CD14-positive monocyte (primary cell): ENCODE data around the gene AKAP12. TPM values are rescaled to one million over a fixed set of nuclear protein-coding genes. Genes with fewer than 3 reads are reported as not detected.
"Not testable (repeated sequence)": the region's sequence is repeated elsewhere in the genome, so short reads cannot be mapped to it uniquely, and the experiment has no call there.

ENCODE experiments used
- DNase-seq, 3 donors: peaks; one replicate each; pipeline ENCODE4 v3.0.0-alpha.2; 2011 to 2022
- H2AFZ ChIP-seq: 2 replicates; pipeline ENCODE4 v1.6.0; 2012; ENCODE audit warnings: mild to moderate bottlenecking, low read depth, low read length, inconsistent platforms; ENCODE audit not compliant: insufficient read depth, poor library complexity, severe bottlenecking
- H3K27ac ChIP-seq, 2 donors: 1 replicate in 1 of 2; 2 replicates in 1 of 2; pipeline ENCODE4 v1.5.1; 2012 to 2013; ENCODE audit warnings: low read length in 2 of 2, control low read depth in 1 of 2, inconsistent platforms in 1 of 2, low read depth in 1 of 2, mild to moderate bottlenecking in 1 of 2
- H3K27me3 ChIP-seq, 2 donors: one replicate each; pipeline versions ENCODE4 v1.6.0 to v1.6.1; 2011 to 2013; ENCODE audit warnings: low read length in 2 of 2; ENCODE audit not compliant: control insufficient read depth in 2 of 2, insufficient read depth in 2 of 2
- H3K36me3 ChIP-seq, 2 donors: replicated peaks in 1 of 2; 1 replicate in 1 of 2; 2 replicates in 1 of 2; pipeline versions ENCODE4 v1.5.1 to v1.6.1; 2012 to 2013; ENCODE audit warnings: low read length in 2 of 2, control low read depth in 1 of 2, inconsistent platforms in 1 of 2, mild to moderate bottlenecking in 1 of 2; ENCODE audit not compliant: insufficient read depth in 2 of 2, control insufficient read depth in 1 of 2
- H3K4me1 ChIP-seq, 2 donors: 1 replicate in 1 of 2; 2 replicates in 1 of 2; pipeline versions ENCODE4 v1.5.1 to v1.6.1; 2012 to 2013; ENCODE audit warnings: low read length in 2 of 2, control low read depth in 1 of 2, inconsistent platforms in 1 of 2, mild to moderate bottlenecking in 1 of 2, moderate library complexity in 1 of 2; ENCODE audit not compliant: insufficient read depth in 2 of 2, control insufficient read depth in 1 of 2
- H3K4me2 ChIP-seq: replicated peaks from 2 replicates; pipeline ENCODE3; 2012; ENCODE audit warnings: low read length, moderate library complexity, mild to moderate bottlenecking; ENCODE audit not compliant: poor library complexity, severe bottlenecking; ENCODE audit errors: extremely low read depth
- H3K4me3 ChIP-seq, 3 experiments: fragments of 200-600 bp in 1 of 3; sonication (generic) in 1 of 3; replicated peaks in 1 of 3; 1 replicate in 2 of 3; 2 replicates in 1 of 3; pipeline ENCODE4 v1.5.1; 2011 to 2013; ENCODE audit warnings: low read length in 3 of 3, mild to moderate bottlenecking in 3 of 3, control low read depth in 2 of 3, low read depth in 2 of 3, inconsistent platforms in 1 of 3, moderate library complexity in 1 of 3
- H3K79me2 ChIP-seq: 2 replicates; pipeline ENCODE4 v1.6.0; 2012; ENCODE audit warnings: mild to moderate bottlenecking, control low read depth, inconsistent platforms, low read length, moderate library complexity; ENCODE audit not compliant: insufficient read depth
- H3K9ac ChIP-seq: 2 replicates; pipeline ENCODE4 v1.6.0; 2017; ENCODE audit warnings: low read length, mild to moderate bottlenecking; ENCODE audit not compliant: insufficient read depth, poor library complexity, severe bottlenecking
- H3K9me3 ChIP-seq, 2 donors: replicated peaks in 1 of 2; 1 replicate in 1 of 2; 2 replicates in 1 of 2; pipeline versions ENCODE4 v1.5.1 to v1.6.1; 2012 to 2013; ENCODE audit warnings: low read length in 2 of 2, control low read depth in 1 of 2; ENCODE audit not compliant: control insufficient read depth in 1 of 2, insufficient read depth in 1 of 2
- H4K20me1 ChIP-seq: 2 replicates; pipeline ENCODE4 v1.6.0; 2012; ENCODE audit warnings: mild to moderate bottlenecking, low read length, control low read depth, moderate library complexity; ENCODE audit not compliant: insufficient read depth
- H3K27ac Mint-ChIP-seq, 7 donors: one replicate each; pipeline ENCODE4 v1.8.0; 2020; ENCODE audit warnings: mild to moderate bottlenecking in 7 of 7, mixed read lengths in 7 of 7, moderate library complexity in 6 of 7, inconsistent platforms in 2 of 7
- H3K27me3 Mint-ChIP-seq, 3 donors: one replicate each; pipeline ENCODE4 v1.8.0; 2021 to 2022; ENCODE audit warnings: low read depth in 3 of 3, mild to moderate bottlenecking in 3 of 3, mixed read lengths in 3 of 3, moderate library complexity in 3 of 3, inconsistent platforms in 1 of 3
- H3K36me3 Mint-ChIP-seq, 2 donors: one replicate each; pipeline ENCODE4 v1.8.0; 2020; ENCODE audit warnings: mixed read lengths in 2 of 2, inconsistent platforms in 1 of 2, mild to moderate bottlenecking in 1 of 2
- H3K4me1 Mint-ChIP-seq: one replicate; pipeline ENCODE4 v1.8.0; 2020; ENCODE audit warnings: mild to moderate bottlenecking, mixed read lengths
- H3K4me3 Mint-ChIP-seq, 2 donors: one replicate each; pipeline ENCODE4 v1.8.0; 2020; ENCODE audit warnings: mild to moderate bottlenecking in 2 of 2, mixed read lengths in 2 of 2, moderate library complexity in 1 of 2
- H3K9me3 Mint-ChIP-seq, 7 donors: one replicate each; pipeline ENCODE4 v1.8.0; 2020 to 2022; ENCODE audit warnings: mixed read lengths in 7 of 7, mild to moderate bottlenecking in 6 of 7, moderate library complexity in 6 of 7, inconsistent platforms in 2 of 7
- WGBS: methylation state at CpG from one replicate; pipeline ENCODE4 v1.1.5; 2013; ENCODE audit warnings: missing lambda C conversion rate; ENCODE audit not compliant: insufficient coverage; 5-methylcytosine and 5-hydroxymethylcytosine counted together
- intact Hi-C, 2 donors: fragments of 100-400 bp; cut with micrococcal nuclease; formaldehyde crosslinking; loops; one replicate each; pipeline versions ENCODE4 v1.15.0 to v1.15.1; 2023
- polyA plus RNA-seq, 3 donors: library from polyadenylated mRNA; depleted of rRNA in 1 of 3; unstranded in 2 of 3; stranded (reverse) in 1 of 3; fragments of 300-500 nt in 2 of 3; fragments of >200 nt in 1 of 3; fragmentation: Illumina TruSeq in 2 of 3; gene quantifications; 1 replicate in 2 of 3; 2 replicates in 1 of 3; pipeline ENCODE4 v1.2.3, GENCODE V29; 2012 to 2021
- TF ChIP-seq, protein P1 (sequence below): fragments of 200-600 bp; IDR thresholded peaks from one replicate; pipeline ENCODE4 v1.8.0; 2022; ENCODE audit warnings: antibody characterized with exemption, mild to moderate bottlenecking

AKAP12 gene
- polyA plus RNA-seq, 3 donors: 0.01 TPM; not detected in 2

DNA sequence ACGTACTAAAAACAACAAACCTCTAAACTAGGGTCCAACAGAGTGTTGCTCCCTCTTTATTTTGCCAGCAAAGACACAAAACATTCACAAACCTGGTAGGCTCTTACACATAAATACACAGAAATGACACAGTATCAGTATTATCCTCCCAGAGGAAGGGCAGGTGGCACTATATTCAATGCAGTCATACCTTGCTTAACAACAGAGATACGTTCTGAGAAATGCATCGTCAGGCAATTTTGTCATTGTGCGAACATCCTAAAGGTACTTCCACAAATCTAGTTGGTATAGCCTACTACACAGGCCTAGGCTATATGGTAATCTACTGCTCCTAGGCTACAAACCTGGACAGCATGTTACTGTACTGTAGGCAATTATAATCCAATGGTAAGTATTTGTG lies 142.0 kb downstream of the AKAP12 start:
- H3K79me2 ChIP-seq: peaks cover 89% of the 10 kb centered on the region
- DNase-seq: no peak

DNA sequence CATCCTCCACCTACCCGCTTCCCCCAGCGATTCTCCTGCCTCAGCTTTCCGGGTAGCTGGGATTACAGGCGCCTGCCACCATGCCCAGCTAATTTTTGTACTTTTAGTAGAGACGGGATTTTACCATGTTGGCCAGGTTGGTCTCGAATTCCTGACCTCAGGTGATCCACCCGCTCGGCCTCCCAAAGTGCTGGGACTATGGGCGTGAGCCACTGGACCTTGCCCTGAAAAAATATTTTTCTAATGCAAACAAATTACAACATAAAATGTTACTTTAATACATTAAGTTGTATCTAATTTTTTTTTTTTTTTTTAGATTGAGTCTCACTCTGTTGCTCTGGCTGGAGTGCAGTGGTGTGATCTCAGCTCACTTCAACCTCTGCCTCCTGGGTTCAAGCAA lies 142.9 kb downstream of the AKAP12 start:
- H4K20me1 ChIP-seq, DNase-seq, H3K27me3 Mint-ChIP-seq, H3K9me3 ChIP-seq, H3K4me3 ChIP-seq, H3K9ac ChIP-seq, H3K27ac ChIP-seq, H3K9me3 Mint-ChIP-seq, H3K4me3 Mint-ChIP-seq, H3K4me2 ChIP-seq, H3K27me3 ChIP-seq, H2AFZ ChIP-seq, intact Hi-C loops: not testable (repeated sequence)
- 98% methylated on average over 4 of the region's 9 CpGs for WGBS
- Histone ChIP-seq H3K4me1 (peaks cover 29 to 33% of the 10 kb centered on the region in 2 donors), H3K36me3 (peaks cover 0 to 24% of the 10 kb centered on the region in 2 donors), H3K79me2 (peaks cover 89% of the 10 kb centered on the region)
- Mint-ChIP-seq H3K4me1 (peaks cover 45% of the 10 kb centered on the region), H3K27ac (peak overlapping the region in 1 of 7 donors; percentile 58), H3K36me3 (peaks cover 14 to 28% of the 10 kb centered on the region in 2 donors)

More for the DNA sequence above, 142.0 kb downstream of the AKAP12 start:
- intact Hi-C loops: no loop called here
- peaks cover 29% of the 10 kb centered on the region in 2 donors for H3K4me1 ChIP-seq
- no peaks in the 10 kb centered on the region for H3K27me3 Mint-ChIP-seq
- H4K20me1 ChIP-seq: no peaks in the 10 kb centered on the region
- WGBS: 70% methylated on average over 3 of the region's 4 CpGs
- peaks cover 0 to 18% of the 10 kb centered on the region in 2 donors for H3K36me3 ChIP-seq
- peak overlapping the region in 6 of 7 donors; percentile 60 to 98 (median 96) for H3K27ac Mint-ChIP-seq
- H3K9ac ChIP-seq: no peak overlapping the region
- peaks cover 14 to 24% of the 10 kb centered on the region in 2 donors for H3K36me3 Mint-ChIP-seq
- H3K9me3 Mint-ChIP-seq: peaks cover 0 to 2% (median 0%) of the 10 kb centered on the region in 7 donors
- TF ChIP-seq, protein P1, sequence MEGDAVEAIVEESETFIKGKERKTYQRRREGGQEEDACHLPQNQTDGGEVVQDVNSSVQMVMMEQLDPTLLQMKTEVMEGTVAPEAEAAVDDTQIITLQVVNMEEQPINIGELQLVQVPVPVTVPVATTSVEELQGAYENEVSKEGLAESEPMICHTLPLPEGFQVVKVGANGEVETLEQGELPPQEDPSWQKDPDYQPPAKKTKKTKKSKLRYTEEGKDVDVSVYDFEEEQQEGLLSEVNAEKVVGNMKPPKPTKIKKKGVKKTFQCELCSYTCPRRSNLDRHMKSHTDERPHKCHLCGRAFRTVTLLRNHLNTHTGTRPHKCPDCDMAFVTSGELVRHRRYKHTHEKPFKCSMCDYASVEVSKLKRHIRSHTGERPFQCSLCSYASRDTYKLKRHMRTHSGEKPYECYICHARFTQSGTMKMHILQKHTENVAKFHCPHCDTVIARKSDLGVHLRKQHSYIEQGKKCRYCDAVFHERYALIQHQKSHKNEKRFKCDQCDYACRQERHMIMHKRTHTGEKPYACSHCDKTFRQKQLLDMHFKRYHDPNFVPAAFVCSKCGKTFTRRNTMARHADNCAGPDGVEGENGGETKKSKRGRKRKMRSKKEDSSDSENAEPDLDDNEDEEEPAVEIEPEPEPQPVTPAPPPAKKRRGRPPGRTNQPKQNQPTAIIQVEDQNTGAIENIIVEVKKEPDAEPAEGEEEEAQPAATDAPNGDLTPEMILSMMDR: no peak
- peak overlapping the region in 1 of 2 donors; percentile 60 for H3K27ac ChIP-seq
- H3K27me3 ChIP-seq: no peaks in the 10 kb centered on the region
- H2AFZ ChIP-seq: no peak overlapping the region
- no peak overlapping the region for H3K4me3 Mint-ChIP-seq
- H3K4me2 ChIP-seq: no peak overlapping the region
- no peak overlapping the region for H3K4me3 ChIP-seq
- H3K4me1 Mint-ChIP-seq: peaks cover 44% of the 10 kb centered on the region
- H3K9me3 ChIP-seq: no peaks in the 10 kb centered on the region
